SK-N-SH treated with all-trans-retinoic acid at 6 μM for 48 hours (cell line): ENCODE results near the gene SLU7.

ENCODE experiments used
- ATAC-seq: fragments of 200-7000 bp; cut with Tn5 transposase; 3 replicates; pipeline ENCODE4 v1.9.1; 2020; ENCODE audit warnings: mild to moderate bottlenecking, moderate library complexity
- BACH2 ChIP-seq: fragments of 250-450 bp; sonication (Bioruptor Pico); IDR thresholded peaks from 2 replicates; pipeline ENCODE4 v1.9.0; 2021; ENCODE audit warnings: mild to moderate bottlenecking, borderline replicate concordance
- CREB5 ChIP-seq: fragments of 250-450 bp; sonication (Bioruptor Pico); IDR thresholded peaks from 2 replicates; pipeline ENCODE4 v1.5.1; 2020; ENCODE audit warnings: low read depth, mild to moderate bottlenecking, moderate library complexity
- CSDC2 ChIP-seq: fragments of 250-450 bp; sonication (Bioruptor Pico); IDR thresholded peaks from 2 replicates; pipeline ENCODE4 v1.5.0; 2020; ENCODE audit warnings: mild to moderate bottlenecking, moderate library complexity
- CSRNP3 ChIP-seq: fragments of 250-450 bp; sonication (Bioruptor Pico); IDR thresholded peaks from 2 replicates; pipeline ENCODE4 v1.5.1; 2021; ENCODE audit warnings: mild to moderate bottlenecking, moderate library complexity
- ESRRG ChIP-seq: fragments of 250-450 bp; sonication (Bioruptor Pico); IDR thresholded peaks from 2 replicates; pipeline ENCODE4 v1.6.1; 2021; ENCODE audit warnings: mild to moderate bottlenecking
- GLIS3 ChIP-seq: fragments of 250-450 bp; sonication (Bioruptor Pico); IDR thresholded peaks from 2 replicates; pipeline ENCODE4 v1.5.0; 2020; ENCODE audit warnings: mild to moderate bottlenecking, moderate library complexity
- ISL1 ChIP-seq: fragments of 250-450 bp; sonication (Bioruptor Pico); IDR thresholded peaks from 2 replicates; pipeline ENCODE4 v2.1.2; 2022; ENCODE audit warnings: mild to moderate bottlenecking, moderate library complexity
- OSR1 ChIP-seq: fragments of 250-450 bp; sonication (Bioruptor Pico); IDR thresholded peaks from 2 replicates; pipeline ENCODE4 v1.8.0; 2022; ENCODE audit warnings: moderate library complexity, mild to moderate bottlenecking, inconsistent platforms
- PATZ1 ChIP-seq: fragments of 250-450 bp; sonication (Bioruptor Pico); IDR thresholded peaks from 2 replicates; pipeline ENCODE4 v1.8.0; 2020; ENCODE audit warnings: mild to moderate bottlenecking, moderate library complexity, borderline replicate concordance
- POU6F1 ChIP-seq: fragments of 250-450 bp; sonication (Bioruptor Pico); IDR thresholded peaks from 2 replicates; pipeline ENCODE4 v1.8.0; 2021; ENCODE audit warnings: low read depth, mild to moderate bottlenecking, moderate library complexity, borderline replicate concordance
- PPARA ChIP-seq: fragments of 250-450 bp; sonication (Bioruptor Pico); IDR thresholded peaks from 2 replicates; pipeline ENCODE4 v1.5.0; 2020; ENCODE audit warnings: mild to moderate bottlenecking, borderline replicate concordance
- RARB ChIP-seq: fragments of 250-450 bp; sonication (Bioruptor Pico); IDR thresholded peaks from 2 replicates; pipeline ENCODE4 v1.8.0; 2021; ENCODE audit warnings: mild to moderate bottlenecking, moderate library complexity
- SNAI2 ChIP-seq: fragments of 250-450 bp; sonication (Bioruptor Pico); IDR thresholded peaks from 2 replicates; pipeline ENCODE4 v1.5.0; 2020; ENCODE audit warnings: mild to moderate bottlenecking, moderate library complexity
- TCF4 ChIP-seq: fragments of 250-450 bp; sonication (Bioruptor Pico); IDR thresholded peaks from 2 replicates; pipeline ENCODE4 v1.8.0; 2021; ENCODE audit warnings: mild to moderate bottlenecking, moderate library complexity, borderline replicate concordance
- TOX ChIP-seq: fragments of 250-450 bp; sonication (Bioruptor Pico); IDR thresholded peaks from 2 replicates; pipeline ENCODE4 v1.8.0; 2021; ENCODE audit warnings: mild to moderate bottlenecking, moderate library complexity, borderline replicate concordance
- TSHZ2 ChIP-seq: fragments of 250-450 bp; sonication (Bioruptor Pico); IDR thresholded peaks from 2 replicates; pipeline ENCODE4 v1.5.0; 2020; ENCODE audit warnings: mild to moderate bottlenecking, moderate library complexity
- ZFP3 ChIP-seq: fragments of 250-450 bp; sonication (Bioruptor Pico); IDR thresholded peaks from 2 replicates; pipeline ENCODE4 v1.5.0; 2020; ENCODE audit warnings: mild to moderate bottlenecking, moderate library complexity
- ZFP30 ChIP-seq: fragments of 450-650 bp; formaldehyde crosslinking; IDR thresholded peaks from 2 replicates; pipeline ENCODE4 v1.5.0; 2022; ENCODE audit warnings: mild to moderate bottlenecking, moderate library complexity
- ZNF565 ChIP-seq: fragments of 450-650 bp; formaldehyde crosslinking; conservative IDR thresholded peaks from 2 replicates; pipeline ENCODE4 v1.5.0; 2020; ENCODE audit warnings: low read depth, mild to moderate bottlenecking, moderate library complexity
- ZNF70 ChIP-seq: fragments of 450-650 bp; formaldehyde crosslinking; IDR thresholded peaks from 2 replicates; pipeline ENCODE4 v1.5.0; 2020; ENCODE audit warnings: mild to moderate bottlenecking, moderate library complexity
- ZNF8 ChIP-seq: fragments of 450-650 bp; formaldehyde crosslinking; IDR thresholded peaks from 2 replicates; pipeline ENCODE4 v1.5.0; 2020; ENCODE audit warnings: mild to moderate bottlenecking, moderate library complexity

SLU7 gene

GRCh38 chr5:160375166-160375565, 43.7 kb downstream of the SLU7 start:
- TF ChIP-seq ESRRG (CRISPR knock-in tag), result no peak
- TF ChIP-seq TSHZ2 (CRISPR knock-in tag), result no peak
- TF ChIP-seq POU6F1 (CRISPR knock-in tag), result no peak
- ATAC-seq, result no peak

- no peak for ATAC-seq
- TF ChIP-seq SNAI2 (CRISPR knock-in tag) (no peak), CSRNP3 (CRISPR knock-in tag) (no peak), TOX (CRISPR knock-in tag) (no peak), ZNF565 (no peak), GLIS3 (no peak), TSHZ2 (CRISPR knock-in tag) (no peak), ZNF70 (no peak), ESRRG (CRISPR knock-in tag) (no peak), CREB5 (CRISPR knock-in tag) (no peak), OSR1 (no peak), ISL1 (CRISPR knock-in tag) (no peak), PATZ1 (CRISPR knock-in tag) (no peak), PPARA (CRISPR knock-in tag) (no peak), ZFP30 (CRISPR knock-in tag) (no peak), POU6F1 (CRISPR knock-in tag) (no peak), ZFP3 (no peak)
These were observed 47.6 kb downstream of the SLU7 start for GRCh38 chr5:160371294-160371693.

GRCh38 chr5:160370713-160371034, 48.2 kb downstream of the SLU7 start:
- ATAC-seq, result no peak; the same call in 2 of the 3 replicates
- TF ChIP-seq OSR1 (no peak), ZNF8 (no peak), ZNF70 (no peak), ZFP30 (CRISPR knock-in tag) (no peak), SNAI2 (CRISPR knock-in tag) (no peak), CSDC2 (CRISPR knock-in tag) (no peak), ISL1 (CRISPR knock-in tag) (no peak), RARB (CRISPR knock-in tag) (no peak), ZFP3 (no peak), TCF4 (no peak), CSRNP3 (CRISPR knock-in tag) (no peak), POU6F1 (CRISPR knock-in tag) (no peak), PPARA (CRISPR knock-in tag) (no peak), BACH2 (CRISPR knock-in tag) (no peak)
